Hepatocyte (in vitro differentiated cells): ENCODE data around the gene CYB561. TPM values are rescaled to one million over a fixed set of nuclear protein-coding genes. Genes with fewer than 3 reads are reported as not detected.

Experiments
- DNase-seq: peaks from one replicate; pipeline ENCODE4 v3.0.0-alpha.2; 2016; ENCODE audit warnings: low spot score
- H2AFZ ChIP-seq: fragments of 200-600 bp; sonication (generic); 2 replicates; pipeline ENCODE4 v1.6.0; 2016; ENCODE audit warnings: antibody characterized with exemption, mild to moderate bottlenecking
- H3K27ac ChIP-seq: fragments of 200-600 bp; sonication (generic); 2 replicates; pipeline ENCODE4 v1.5.1; 2016; ENCODE audit warnings: mild to moderate bottlenecking
- H3K27me3 ChIP-seq: fragments of 200-600 bp; sonication (generic); 2 replicates; pipeline ENCODE4 v1.6.1; 2016
- H3K36me3 ChIP-seq: fragments of 200-600 bp; sonication (generic); replicated peaks from 2 replicates; pipeline ENCODE4 v1.5.1; 2016; ENCODE audit warnings: low read depth; ENCODE audit not compliant: insufficient read depth
- H3K4me1 ChIP-seq: fragments of 200-600 bp; sonication (generic); 2 replicates; pipeline ENCODE4 v1.5.1; 2016; ENCODE audit warnings: mild to moderate bottlenecking, moderate library complexity; ENCODE audit not compliant: insufficient read depth
- H3K4me2 ChIP-seq: fragments of 200-600 bp; sonication (generic); 2 replicates; pipeline ENCODE4 v1.6.0; 2016
- H3K4me3 ChIP-seq: fragments of 200-600 bp; sonication (generic); 2 replicates; pipeline ENCODE4 v1.5.1; 2016; ENCODE audit warnings: mild to moderate bottlenecking
- H3K79me2 ChIP-seq: fragments of 200-600 bp; sonication (generic); 2 replicates; pipeline ENCODE4 v1.6.0; 2017; ENCODE audit warnings: mild to moderate bottlenecking
- H3K9me2 ChIP-seq: fragments of 200-600 bp; sonication (generic); replicated peaks from 2 replicates; pipeline ENCODE4 v1.6.0; 2017; ENCODE audit warnings: mild to moderate bottlenecking; ENCODE audit not compliant: insufficient read depth
- H3K9me3 ChIP-seq: fragments of 200-600 bp; sonication (generic); 2 replicates; pipeline ENCODE4 v1.5.1; 2016; ENCODE audit warnings: low read depth, mild to moderate bottlenecking
- H4K20me1 ChIP-seq: fragments of 200-600 bp; sonication (generic); 2 replicates; pipeline ENCODE4 v1.6.0; 2016; ENCODE audit warnings: mild to moderate bottlenecking; ENCODE audit not compliant: insufficient read depth, poor library complexity, severe bottlenecking
- CTCF ChIP-seq: fragments of 200-600 bp; sonication (generic); IDR thresholded peaks from 2 replicates; pipeline ENCODE4 v1.5.1; 2016; ENCODE audit warnings: antibody characterized with exemption, mild to moderate bottlenecking; ENCODE audit not compliant: poor library complexity
- EZH2 ChIP-seq: fragments of 200-600 bp; sonication (generic); IDR thresholded peaks from 2 replicates; pipeline ENCODE4 v1.6.1; 2016; ENCODE audit warnings: antibody characterized with exemption, mild to moderate bottlenecking, borderline replicate concordance
- EZH2phosphoT487 ChIP-seq: fragments of 200-600 bp; sonication (generic); IDR thresholded peaks from one replicate; pipeline ENCODE4 v1.6.1; 2018; ENCODE audit warnings: antibody characterized with exemption, mild to moderate bottlenecking, low read depth, moderate library complexity; ENCODE audit not compliant: unreplicated experiment, severe bottlenecking
- WGBS: methylation state at CpG from one replicate; pipeline ENCODE4 v1.1.6; 2016; ENCODE audit warnings: low lambda C conversion rate; ENCODE audit errors: missing lambda C conversion rate; 5-methylcytosine and 5-hydroxymethylcytosine counted together
- polyA plus RNA-seq: library from polyadenylated mRNA; unstranded; fragments of >200 nt; fragmentation: Nextera tagmentation; extraction: Ambion mirVana; gene quantifications from 2 replicates; pipeline ENCODE4 v1.2.1, GENCODE V29; 2016
- total RNA-seq: library from RNA; depleted of rRNA; stranded (reverse); fragments of >200 nt; gene quantifications from 2 replicates; pipeline ENCODE4 v1.2.3, GENCODE V29; 2014

CYB561 gene
- total and polyA plus RNA-seq, 2 experiments from 2014 or later, result 12.9 to 20.2 TPM

GRCh38 chr17:63451150-63451549, 5.0 kb upstream of the CYB561 start:
- DNase-seq, result no peak
- H3K4me2 ChIP-seq, result no peak overlapping the region
- H2AFZ ChIP-seq, result no peak overlapping the region
- H3K79me2 ChIP-seq, result no peaks in the 10 kb centered on the region
- H3K36me3 ChIP-seq, result no peaks in the 10 kb centered on the region
- no peak overlapping the region for H3K4me3 ChIP-seq
- H3K4me1 ChIP-seq, result peaks cover 30% of the 10 kb centered on the region
- no peak overlapping the region for H3K27ac ChIP-seq
- TF ChIP-seq EZH2phosphoT487 (no peak), EZH2 (no peak), CTCF (no peak)
- WGBS, result 92% methylated on average over 11 of the region's 11 CpGs
- H4K20me1 ChIP-seq, result no peaks in the 10 kb centered on the region
- no peaks in the 10 kb centered on the region for H3K9me3 ChIP-seq
- no peaks in the 10 kb centered on the region for H3K27me3 ChIP-seq
- no peaks in the 10 kb centered on the region for H3K9me2 ChIP-seq

- no peak for DNase-seq
- WGBS, result 43% methylated on average over 11 of the region's 11 CpGs
- no peak for TF ChIP-seq EZH2phosphoT487
- TF ChIP-seq CTCF, result no peak
- no peak for TF ChIP-seq EZH2
Measured at GRCh38 chr17:63450551-63450950, 4.4 kb upstream of the CYB561 start.

GRCh38 chr17:63448655-63449054, 2.5 kb upstream of the CYB561 start:
- peaks cover 10% of the 10 kb centered on the region for H3K79me2 ChIP-seq
- WGBS, result 85% methylated on average over 3 of the region's 3 CpGs
- no peak overlapping the region for H3K27ac ChIP-seq
- no peaks in the 10 kb centered on the region for H3K9me2 ChIP-seq
- H3K36me3 ChIP-seq, result no peaks in the 10 kb centered on the region
- no peak overlapping the region for H3K4me2 ChIP-seq
- no peak for DNase-seq
- H4K20me1 ChIP-seq, result no peaks in the 10 kb centered on the region
- TF ChIP-seq EZH2phosphoT487 (no peak), CTCF (no peak), EZH2 (no peak)
- no peaks in the 10 kb centered on the region for H3K9me3 ChIP-seq
- no peaks in the 10 kb centered on the region for H3K27me3 ChIP-seq
- no peak overlapping the region for H2AFZ ChIP-seq
- peaks cover 29% of the 10 kb centered on the region for H3K4me1 ChIP-seq
- H3K4me3 ChIP-seq, result no peak overlapping the region

More at GRCh38 chr17:63450551-63450950, 4.4 kb upstream of the CYB561 start:
- no peaks in the 10 kb centered on the region for H3K36me3 ChIP-seq
- no peak overlapping the region for H3K27ac ChIP-seq
- no peaks in the 10 kb centered on the region for H4K20me1 ChIP-seq
- no peak overlapping the region for H3K4me3 ChIP-seq
- no peak overlapping the region for H3K4me2 ChIP-seq
- H3K9me3 ChIP-seq, result no peaks in the 10 kb centered on the region
- H2AFZ ChIP-seq, result no peak overlapping the region
- H3K27me3 ChIP-seq, result no peaks in the 10 kb centered on the region
- H3K79me2 ChIP-seq, result peaks cover under 1% of the 10 kb centered on the region
- no peaks in the 10 kb centered on the region for H3K9me2 ChIP-seq
- peaks cover 31% of the 10 kb centered on the region for H3K4me1 ChIP-seq

- no peaks in the 10 kb centered on the region for H3K9me3 ChIP-seq
- H4K20me1 ChIP-seq, result no peaks in the 10 kb centered on the region
- no peaks in the 10 kb centered on the region for H3K9me2 ChIP-seq
- TF ChIP-seq CTCF (no peak), EZH2 (no peak), EZH2phosphoT487 (no peak)
- peaks cover 10% of the 10 kb centered on the region for H3K79me2 ChIP-seq
- peak overlapping the region; percentile 77 for H3K27ac ChIP-seq
- no peak overlapping the region for H3K4me3 ChIP-seq
- peak overlapping the region; percentile 98 for H2AFZ ChIP-seq
- 60% methylated on average over 12 of the region's 12 CpGs for WGBS
- DNase-seq, result no peak
- peak overlapping the region; percentile 94 for H3K4me2 ChIP-seq
- no peaks in the 10 kb centered on the region for H3K36me3 ChIP-seq
- H3K27me3 ChIP-seq, result no peaks in the 10 kb centered on the region
- peaks cover 21% of the 10 kb centered on the region for H3K4me1 ChIP-seq
Measured at GRCh38 chr17:63447471-63448009, 1.4 kb upstream of the CYB561 start.
